ENCODE data around the gene ABAT.

ABAT gene

DNA sequence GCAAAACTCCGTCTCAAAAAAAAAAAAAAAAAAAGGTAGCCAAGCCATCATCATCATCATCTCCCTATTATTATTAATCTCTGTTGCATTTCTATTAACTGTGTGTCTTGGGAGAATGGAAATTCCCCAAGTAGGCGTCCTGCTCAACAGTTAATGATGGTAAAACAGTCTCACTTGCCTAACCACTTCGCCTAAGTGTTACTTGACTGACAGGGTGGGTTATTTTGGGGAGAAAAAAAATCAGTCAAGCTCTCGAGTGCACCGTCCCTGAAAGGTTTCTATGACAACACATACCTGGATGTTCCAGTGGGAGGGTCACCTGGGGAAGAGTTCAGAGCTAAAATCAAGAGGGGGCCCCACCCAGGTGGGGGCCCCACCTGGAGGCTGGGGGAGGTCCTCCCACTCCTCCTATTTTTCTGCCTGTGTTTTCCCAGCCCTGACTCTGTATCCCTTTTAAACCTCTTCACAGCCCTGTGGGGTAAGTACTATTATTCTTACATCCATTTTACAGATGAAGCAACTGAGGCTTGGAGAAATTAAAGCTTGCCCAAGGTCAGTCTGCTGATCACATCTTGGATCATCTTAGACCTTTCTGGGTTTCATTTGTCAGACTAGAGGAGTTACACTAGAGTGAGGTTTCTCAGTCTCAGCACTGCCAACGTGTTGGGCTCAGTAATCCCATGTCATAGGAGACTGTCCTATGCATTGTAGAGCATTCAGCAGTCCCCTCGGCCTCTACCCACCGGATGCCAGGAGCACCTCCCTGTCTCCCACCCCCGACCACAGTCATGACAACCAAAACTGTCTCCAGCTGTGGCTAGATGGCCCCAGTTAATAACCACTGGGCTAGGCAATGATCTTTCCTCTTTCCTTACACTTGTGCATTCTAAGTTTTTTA lies 11.0 kb upstream of the ABAT start:
- in situ Hi-C loops (cut with MboI; ENCODE audit: low pct_unique_long_range_greater_than_20kb, low sequenced_read_pairs, unreplicated experiment) = loop anchor here (10.0 to 25.0 kb wide), 2 partner anchors 211 to 474 kb away; no protein-coding TSS in a partner anchor
- TF ChIP-seq CTCF (IDR thresholded peaks at IDR 0.05; ENCODE audit: extremely low read depth, insufficient read depth, missing control alignments) = no peak
- DNase-seq (ENCODE audit: low spot score) = no peak

DNA sequence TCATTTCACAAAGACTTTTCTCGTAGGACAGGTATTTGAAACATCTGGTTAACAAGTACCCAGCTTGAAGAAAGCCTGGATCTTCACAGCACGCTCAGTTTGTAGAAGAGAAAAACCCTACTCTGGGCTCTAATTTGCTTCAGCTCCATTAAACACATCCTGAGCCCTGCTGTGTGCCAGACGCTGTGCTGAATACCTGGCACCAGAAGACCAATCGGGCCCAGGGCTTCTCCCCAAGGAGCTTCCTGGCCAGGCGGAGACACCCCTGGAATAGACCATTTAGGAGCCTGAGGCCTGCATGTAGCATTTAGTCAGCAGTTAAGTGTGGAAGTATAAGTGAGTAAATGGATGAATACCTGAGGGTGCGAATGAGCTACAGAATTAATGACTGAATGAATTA lies 8.9 kb upstream of the ABAT start:
- TF ChIP-seq CTCF (IDR thresholded peaks at IDR 0.05; ENCODE audit: extremely low read depth, insufficient read depth, missing control alignments) = no peak
- in situ Hi-C loops (cut with MboI; ENCODE audit: low pct_unique_long_range_greater_than_20kb, low sequenced_read_pairs, unreplicated experiment) = loop anchor here (10.0 to 25.0 kb wide), 2 partner anchors 209 to 472 kb away; no protein-coding TSS in a partner anchor
- DNase-seq (ENCODE audit: low spot score) = no peak

- in situ Hi-C loops (cut with MboI; ENCODE audit: low pct_unique_long_range_greater_than_20kb, low sequenced_read_pairs, unreplicated experiment) = loop anchor here (10.0 to 25.0 kb wide), 2 partner anchors 207 to 470 kb away; no protein-coding TSS in a partner anchor
- no peak for DNase-seq (ENCODE audit: low spot score)
- no peak for TF ChIP-seq CTCF (IDR thresholded peaks at IDR 0.05; ENCODE audit: extremely low read depth, insufficient read depth, missing control alignments)
Measured at GRCh38 chr16:8667492-8667891, 6.9 kb upstream of the ABAT start.

DNA sequence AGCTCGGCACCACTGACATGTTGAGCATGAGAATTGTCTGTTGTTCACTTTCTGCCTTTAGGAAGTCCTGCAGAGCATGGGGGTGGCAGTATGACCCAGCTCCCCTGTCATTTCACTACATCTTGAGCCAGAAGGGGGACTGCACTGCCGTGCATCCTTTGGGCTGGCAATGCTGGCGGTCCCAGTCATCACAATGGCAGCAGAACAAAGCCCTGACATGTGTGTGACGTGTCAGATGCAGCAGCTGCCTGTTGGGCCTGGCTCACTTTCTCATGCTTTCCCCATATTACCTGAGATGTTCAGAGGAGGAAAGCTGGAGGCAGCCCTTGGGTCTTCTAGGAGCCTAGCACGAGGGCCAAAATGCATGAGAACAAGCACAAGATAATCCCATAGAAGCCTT lies 6.3 kb upstream of the ABAT start:
- in situ Hi-C loops (cut with MboI; ENCODE audit: low pct_unique_long_range_greater_than_20kb, low sequenced_read_pairs, unreplicated experiment) = loop anchor here (10.0 to 25.0 kb wide), 2 partner anchors 207 to 469 kb away; no protein-coding TSS in a partner anchor
- TF ChIP-seq CTCF (IDR thresholded peaks at IDR 0.05; ENCODE audit: extremely low read depth, insufficient read depth, missing control alignments) = no peak
- DNase-seq (ENCODE audit: low spot score) = no peak

DNA sequence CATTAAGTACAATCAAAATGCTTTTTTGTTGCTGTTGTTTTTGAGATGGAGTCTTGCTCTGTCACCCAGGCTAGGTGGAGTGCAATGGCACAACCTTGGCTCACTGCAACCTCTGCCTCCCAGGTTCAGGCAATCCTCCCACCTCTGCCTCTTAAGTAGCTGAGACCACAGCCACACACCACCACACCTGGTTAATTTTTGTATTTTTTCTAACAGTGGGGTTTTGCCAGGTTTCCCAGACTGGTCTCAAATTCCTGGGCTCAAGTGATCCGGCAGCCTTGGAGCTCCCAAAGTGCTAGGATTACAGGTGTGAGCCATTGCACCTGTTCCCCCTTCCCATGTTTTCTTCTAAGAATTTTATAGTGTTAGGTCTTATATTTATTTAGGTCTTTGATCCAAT lies 4.9 kb upstream of the ABAT start:
- DNase-seq (ENCODE audit: low spot score) = no peak
- in situ Hi-C loops (cut with MboI; ENCODE audit: low pct_unique_long_range_greater_than_20kb, low sequenced_read_pairs, unreplicated experiment) = loop anchor here (10.0 to 25.0 kb wide), 2 partner anchors 205 to 468 kb away; no protein-coding TSS in a partner anchor
- no peak for TF ChIP-seq CTCF (IDR thresholded peaks at IDR 0.05; ENCODE audit: extremely low read depth, insufficient read depth, missing control alignments)

GRCh38 chr16:8670014-8670560 lies 4.3 kb upstream of the ABAT start:
- in situ Hi-C loops (cut with MboI; ENCODE audit: low pct_unique_long_range_greater_than_20kb, low sequenced_read_pairs, unreplicated experiment) = loop anchor here (10.0 to 25.0 kb wide), 2 partner anchors 125 to 467 kb away; partner anchors contain the start of genes PMM2 and TMEM186
- DNase-seq (ENCODE audit: low spot score) = no peak
- no peak for TF ChIP-seq CTCF (IDR thresholded peaks at IDR 0.05; ENCODE audit: extremely low read depth, insufficient read depth, missing control alignments)
